Adrenal gland (tissue), 12 donors: ENCODE measurements around the gene OSBPL6. TPM values are rescaled to one million over a fixed set of nuclear protein-coding genes. Genes with fewer than 3 reads are reported as not detected.

ENCODE experiments used
- DNase-seq, 7 donors: peaks; one replicate each; pipeline ENCODE4 v3.0.0-alpha.2; 2019 to 2020
- H3K27ac ChIP-seq, 5 donors: fragments of 200-600 bp; sonication (generic) in 4 of 5; 1 replicate in 3 of 5; 2 replicates in 2 of 5; pipeline versions ENCODE4 v1.5.1 to v1.8.0; 2016 to 2020; ENCODE audit warnings: mild to moderate bottlenecking in 1 of 5
- H3K27me3 ChIP-seq: fragments of 200-600 bp; 2 replicates; pipeline ENCODE4 v1.8.0; 2021
- H3K36me3 ChIP-seq, 2 donors: fragments of 200-600 bp; replicated peaks in 1 of 2; 1 replicate in 1 of 2; 2 replicates in 1 of 2; pipeline versions ENCODE4 v1.5.1 to v1.8.0; 2018 to 2022
- H3K4me1 ChIP-seq, 2 donors: fragments of 200-600 bp; replicated peaks in 1 of 2; 1 replicate in 1 of 2; 2 replicates in 1 of 2; pipeline versions ENCODE4 v1.5.1 to v1.8.0; 2018 to 2021
- H3K4me3 ChIP-seq, 4 donors: fragments of 200-600 bp; sonication (generic) in 3 of 4; one replicate each; pipeline ENCODE4 v1.5.1; 2016 to 2018
- H3K9me3 ChIP-seq, 3 donors: fragments of 200-600 bp; sonication (generic) in 1 of 3; replicated peaks in 1 of 3; 1 replicate in 2 of 3; 2 replicates in 1 of 3; pipeline versions ENCODE4 v1.5.1 to v1.8.0; 2016 to 2021
- CTCF ChIP-seq, 6 experiments: fragments of 450-650 bp in 4 of 6; fragments of 200-600 bp in 2 of 6; sonication (generic) in 1 of 6; IDR thresholded peaks; 1 replicate in 5 of 6; 2 replicates in 1 of 6; pipeline versions ENCODE4 v1.5.1 to v1.8.0; 2016 to 2021; ENCODE audit warnings: antibody characterized with exemption in 6 of 6, mild to moderate bottlenecking in 2 of 6, moderate library complexity in 1 of 6
- POLR2A ChIP-seq, 2 donors: fragments of 450-650 bp; IDR thresholded peaks; one replicate each; pipeline ENCODE4 v1.6.1; 2017; ENCODE audit warnings: antibody characterized with exemption in 2 of 2, mild to moderate bottlenecking in 2 of 2, moderate library complexity in 1 of 2
- WGBS, 4 donors: extraction: QIAGEN DNeasy Blood & Tissue Kit in 2 of 4; methylation state at CpG; one replicate each; pipeline versions ENCODE4 v1.1.5 to v1.1.7; 2013 to 2017; 5-methylcytosine and 5-hydroxymethylcytosine counted together
- intact Hi-C, 2 donors: fragments of 100-400 bp; cut with DNase I; formaldehyde crosslinking; loops; one replicate each; pipeline versions ENCODE4 v1.14.1 to v1.15.0; 2022 to 2023
- polyA plus RNA-seq, 3 donors: library from polyadenylated mRNA; stranded (reverse); fragments of 200-250 nt in 2 of 3; fragments of 350-450 nt in 1 of 3; fragmentation: Illumina TruSeq in 1 of 3; extraction: RNeasy Lipid Tissue Mini Kit (QIAGEN cat#74804) in 1 of 3; gene quantifications; one replicate each; pipeline ENCODE4 v1.2.3, GENCODE V29; 2013 to 2014
- total RNA-seq, 9 donors: library from RNA; depleted of rRNA in 4 of 9; stranded (reverse); fragments of >200 nt in 4 of 9; fragments of 120-200 nt in 1 of 9; fragmentation: NEBNext Ultra II Directional in 1 of 9; extraction: Animal tissue kit (Norgen Biotek cat#: 25700) in 1 of 9; gene quantifications; one replicate each; pipeline versions ENCODE4 v1.1.0 to v1.2.4, GENCODE V29; 2013 to 2023
- donor health status: healthy with polysubstance abuse.
- donor health status: Bipolar disorder and iron deficiency.
- donor health status: DM: yes; HTN: yes; CAD: no.
- donor health status: DM: no; HTN: no; CAD: no.
- donor health status: DM: no; HTN: no; CAD: no.
- donor health status: DM: yes; HTN: yes; CAD: no.

Gene OSBPL6
- total and polyA plus RNA-seq, 12 donors = 0.16 to 12.0 (median 0.98) TPM; not detected in 1

GRCh38 chr2:178242552-178242883 is 48.2 kb downstream of the OSBPL6 start:
- intact Hi-C loops = no loop called here
- no peak for TF ChIP-seq POLR2A (IDR thresholded peaks at IDR 0.05)
- no peak for TF ChIP-seq CTCF (IDR thresholded peaks at IDR 0.05)
- Histone ChIP-seq H3K27me3 (no peaks in the 10 kb centered on the region), H3K4me1 (no peaks in the 10 kb centered on the region), H3K4me3 (no peak overlapping the region), H3K9me3 (no peaks in the 10 kb centered on the region), H3K36me3 (no peaks in the 10 kb centered on the region), H3K27ac (no peak overlapping the region)
- no peak for DNase-seq
- 22 to 47% (median 38%) methylated on average over 2 of the region's 2 CpGs for WGBS, 4 donors

GRCh38 chr2:178243961-178244360 is 49.6 kb downstream of the OSBPL6 start:
- whole genome bisulfite sequencing, 4 donors = 79 to 83% (median 82%) methylated on average over 1 of the region's 1 CpG
- Histone ChIP-seq H3K27ac (no peak overlapping the region), H3K27me3 (no peaks in the 10 kb centered on the region), H3K4me3 (no peak overlapping the region), H3K4me1 (no peaks in the 10 kb centered on the region), H3K36me3 (no peaks in the 10 kb centered on the region), H3K9me3 (no peaks in the 10 kb centered on the region)
- intact Hi-C loops = no loop called here
- DNase-seq = no peak
- TF ChIP-seq POLR2A (IDR thresholded peaks at IDR 0.05) = no peak
- TF ChIP-seq CTCF (IDR thresholded peaks at IDR 0.05) = no peak

GRCh38 chr2:178244777-178245176 is 50.5 kb downstream of the OSBPL6 start:
- intact Hi-C loops = no loop called here
- TF ChIP-seq POLR2A (IDR thresholded peaks at IDR 0.05) = no peak
- no peak for TF ChIP-seq CTCF (IDR thresholded peaks at IDR 0.05)
- Histone ChIP-seq H3K27ac (no peak overlapping the region), H3K9me3 (no peaks in the 10 kb centered on the region), H3K27me3 (no peaks in the 10 kb centered on the region), H3K36me3 (no peaks in the 10 kb centered on the region), H3K4me1 (no peaks in the 10 kb centered on the region), H3K4me3 (no peak overlapping the region)
- WGBS, 4 donors = 79 to 89% (median 85%) methylated on average over 7 of the region's 7 CpGs
- DNase-seq = no peak

- TF ChIP-seq POLR2A (IDR thresholded peaks at IDR 0.05) (no peak), CTCF (IDR thresholded peaks at IDR 0.05) (no peak)
- 86 to 96% (median 91%) methylated on average over 2 of the region's 2 CpGs for WGBS, 4 donors
- no peaks in the 10 kb centered on the region for H3K4me1 ChIP-seq
- H3K4me3 ChIP-seq = no peak overlapping the region
- intact Hi-C loops = no loop called here
- H3K9me3 ChIP-seq = no peaks in the 10 kb centered on the region
- no peak overlapping the region for H3K27ac ChIP-seq
- no peaks in the 10 kb centered on the region for H3K36me3 ChIP-seq
- DNase-seq = no peak
- H3K27me3 ChIP-seq = no peaks in the 10 kb centered on the region
Observed at GRCh38 chr2:178246696-178247095, 52.4 kb downstream of the OSBPL6 start.
